C4-2B (cell line): ENCODE measurements around the gene PBRM1.

Experiments
- ZFX ChIP-seq: fragments of 450-650 bp; IDR thresholded peaks from 2 replicates; pipeline ENCODE4 v1.6.1; 2017
- TF ChIP-seq, protein P1 (sequence below): fragments of 450-650 bp; conservative IDR thresholded peaks from 2 replicates; pipeline ENCODE4 v1.5.1; 2017; ENCODE audit warnings: mild to moderate bottlenecking

- TF ChIP-seq, protein P1, sequence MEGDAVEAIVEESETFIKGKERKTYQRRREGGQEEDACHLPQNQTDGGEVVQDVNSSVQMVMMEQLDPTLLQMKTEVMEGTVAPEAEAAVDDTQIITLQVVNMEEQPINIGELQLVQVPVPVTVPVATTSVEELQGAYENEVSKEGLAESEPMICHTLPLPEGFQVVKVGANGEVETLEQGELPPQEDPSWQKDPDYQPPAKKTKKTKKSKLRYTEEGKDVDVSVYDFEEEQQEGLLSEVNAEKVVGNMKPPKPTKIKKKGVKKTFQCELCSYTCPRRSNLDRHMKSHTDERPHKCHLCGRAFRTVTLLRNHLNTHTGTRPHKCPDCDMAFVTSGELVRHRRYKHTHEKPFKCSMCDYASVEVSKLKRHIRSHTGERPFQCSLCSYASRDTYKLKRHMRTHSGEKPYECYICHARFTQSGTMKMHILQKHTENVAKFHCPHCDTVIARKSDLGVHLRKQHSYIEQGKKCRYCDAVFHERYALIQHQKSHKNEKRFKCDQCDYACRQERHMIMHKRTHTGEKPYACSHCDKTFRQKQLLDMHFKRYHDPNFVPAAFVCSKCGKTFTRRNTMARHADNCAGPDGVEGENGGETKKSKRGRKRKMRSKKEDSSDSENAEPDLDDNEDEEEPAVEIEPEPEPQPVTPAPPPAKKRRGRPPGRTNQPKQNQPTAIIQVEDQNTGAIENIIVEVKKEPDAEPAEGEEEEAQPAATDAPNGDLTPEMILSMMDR: no peak
- no peak for TF ChIP-seq ZFX
These were observed 127.3 kb downstream of the PBRM1 start for GRCh38 chr3:52558436-52558835.
